Inflammatory macrophage treated with lipopolysaccharide for 4 hours (primary cell): ENCODE data around the gene FN3K.
"Not testable (repeated sequence)": the region's sequence is repeated elsewhere in the genome, so short reads cannot be mapped to it uniquely, and the experiment has no call there.

Source experiments
- DNase-seq: peaks from one replicate; pipeline ENCODE4 v3.0.0-alpha.2; 2020

Gene FN3K

DNA sequence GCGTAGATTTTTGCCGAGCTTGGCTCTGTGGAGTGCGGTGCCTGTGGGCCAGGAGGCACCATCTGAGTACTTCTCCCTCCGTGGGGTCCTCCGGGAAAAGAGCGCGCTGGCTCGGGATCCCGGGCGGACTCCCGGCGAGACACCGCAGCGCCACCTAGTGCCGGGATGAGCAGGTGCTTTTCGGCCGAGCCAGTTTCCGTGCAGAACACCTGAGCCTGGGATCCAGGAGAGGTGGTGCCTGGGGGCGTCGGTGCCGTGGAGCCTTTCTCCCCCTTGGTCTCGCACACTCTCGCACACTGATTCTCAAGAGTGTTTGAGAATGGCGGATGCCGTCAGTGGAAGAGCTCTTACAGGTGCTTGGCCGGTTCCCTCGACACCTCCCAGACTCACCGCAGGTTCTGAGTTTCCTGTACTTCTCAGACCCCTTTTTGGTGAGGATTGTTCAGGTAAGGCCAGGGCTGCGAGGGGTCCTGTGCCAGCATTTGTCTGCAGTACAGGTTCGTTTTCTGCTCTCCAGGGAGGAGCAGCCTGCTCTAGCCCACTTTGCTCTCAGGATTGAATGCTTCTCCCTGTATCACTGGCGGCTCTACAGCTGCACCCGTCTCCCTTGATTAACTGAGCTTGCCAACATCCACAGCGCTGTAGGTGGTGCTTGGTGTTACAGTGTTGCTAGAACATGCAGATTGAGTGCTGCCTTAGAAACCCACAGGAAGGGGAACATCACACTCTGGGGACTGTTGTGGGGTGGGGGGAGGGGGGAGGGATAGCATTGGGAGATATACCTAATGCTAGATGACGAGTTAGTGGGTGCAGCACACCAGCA lies 39.8 kb downstream of the FN3K start:
- peak; percentile 23 for DNase-seq

- DNase-seq, result no peak
These were observed 41.0 kb downstream of the FN3K start for GRCh38 chr17:82776454-82776853.

- not testable (repeated sequence) for DNase-seq
These were observed 42.5 kb downstream of the FN3K start for GRCh38 chr17:82777778-82778375.

DNA sequence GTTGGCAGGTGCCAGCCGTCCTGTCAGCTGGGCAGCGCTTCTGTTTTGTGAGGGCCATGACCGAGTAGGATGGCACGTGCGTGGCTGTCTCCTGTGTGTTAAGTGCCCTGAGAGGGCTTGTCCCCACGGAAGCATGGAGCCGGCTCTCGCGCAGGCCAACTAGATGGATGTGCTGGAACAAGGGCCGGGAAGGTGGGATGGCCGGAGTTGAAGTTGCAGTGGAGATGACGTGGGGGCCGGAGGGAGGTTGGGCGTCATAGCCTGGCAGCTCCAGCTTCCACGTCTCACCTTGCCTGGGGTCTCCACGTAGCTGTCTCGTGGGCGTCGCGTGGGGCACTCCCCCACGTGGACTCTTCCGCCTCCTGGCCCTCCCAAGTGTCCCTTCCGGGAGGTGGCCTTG lies 44.1 kb downstream of the FN3K start:
- no peak for DNase-seq

DNA sequence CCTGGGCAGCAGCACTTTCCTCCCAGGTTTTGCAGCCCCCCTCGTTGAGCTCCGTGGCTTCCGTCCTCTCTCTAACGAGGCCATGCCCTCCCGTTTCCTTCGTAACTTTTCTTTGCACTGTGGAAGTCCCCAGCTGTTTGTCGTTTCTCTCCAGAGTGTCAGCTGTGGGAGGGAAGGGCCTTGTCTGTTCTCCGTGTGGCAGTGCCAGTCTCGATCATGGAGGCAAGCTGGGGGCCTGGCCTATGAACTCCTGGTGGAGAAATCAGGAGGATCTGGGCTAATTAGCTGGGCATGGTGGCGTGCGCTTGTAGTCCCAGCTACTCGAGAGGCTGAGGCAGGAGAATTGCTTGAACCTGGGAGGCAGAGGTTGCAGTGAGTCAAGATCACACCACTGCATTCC lies 44.8 kb downstream of the FN3K start:
- DNase-seq, result no peak

GRCh38 chr17:82780971-82781893 lies 45.8 kb downstream of the FN3K start:
- DNase-seq, result no peak

GRCh38 chr17:82781894-82782274 lies 46.5 kb downstream of the FN3K start:
- DNase-seq, result peak; percentile 79

GRCh38 chr17:82782657-82783207 lies 47.3 kb downstream of the FN3K start:
- no peak for DNase-seq

DNA sequence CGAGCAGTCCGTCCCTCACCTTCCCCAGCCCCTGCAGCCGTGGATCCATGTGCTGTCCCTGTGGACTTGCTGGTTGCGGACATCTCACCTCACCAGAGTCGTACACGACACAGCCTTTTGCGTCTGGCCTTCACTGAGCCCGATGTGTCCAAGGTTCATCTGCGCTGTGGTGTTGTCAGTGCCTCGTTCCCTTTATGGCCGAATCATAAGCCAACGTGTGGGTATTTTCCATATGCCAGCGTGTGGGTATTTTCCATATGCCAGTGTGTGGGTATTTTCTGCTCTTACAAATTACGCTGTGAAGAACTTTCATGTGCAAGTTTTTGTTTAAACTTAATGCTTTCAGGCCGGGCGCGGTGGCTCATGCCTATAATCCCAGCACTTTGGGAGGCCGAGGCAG lies 48.1 kb downstream of the FN3K start:
- DNase-seq, result no peak

- not testable (repeated sequence) for DNase-seq
These were observed 50.2 kb downstream of the FN3K start for GRCh38 chr17:82785581-82785980.

DNA sequence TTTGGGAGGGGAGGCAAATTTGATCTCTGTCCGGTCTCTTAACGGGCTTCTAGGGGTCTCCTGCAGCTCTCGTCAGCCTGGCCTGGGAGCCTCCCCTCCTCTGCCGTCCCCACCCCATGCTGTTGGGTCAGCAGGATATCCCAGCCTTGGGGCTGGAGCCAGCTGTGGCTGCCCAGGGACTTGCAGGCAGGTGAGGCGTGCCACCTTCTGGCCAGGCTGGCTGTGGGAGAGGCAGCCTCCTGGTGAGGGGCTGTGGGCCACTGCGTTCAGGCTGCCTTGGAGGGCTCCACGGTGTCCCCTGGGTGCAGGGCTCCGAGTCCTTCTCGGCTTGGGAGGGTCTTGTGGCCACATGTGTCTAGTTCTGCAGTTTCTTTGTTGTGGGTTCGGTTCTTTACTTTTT lies 51.0 kb downstream of the FN3K start:
- no peak for DNase-seq

- no peak for DNase-seq
These were observed 51.9 kb downstream of the FN3K start for GRCh38 chr17:82787081-82787848.

GRCh38 chr17:82788206-82789001 lies 53.0 kb downstream of the FN3K start:
- DNase-seq, result no peak

DNA sequence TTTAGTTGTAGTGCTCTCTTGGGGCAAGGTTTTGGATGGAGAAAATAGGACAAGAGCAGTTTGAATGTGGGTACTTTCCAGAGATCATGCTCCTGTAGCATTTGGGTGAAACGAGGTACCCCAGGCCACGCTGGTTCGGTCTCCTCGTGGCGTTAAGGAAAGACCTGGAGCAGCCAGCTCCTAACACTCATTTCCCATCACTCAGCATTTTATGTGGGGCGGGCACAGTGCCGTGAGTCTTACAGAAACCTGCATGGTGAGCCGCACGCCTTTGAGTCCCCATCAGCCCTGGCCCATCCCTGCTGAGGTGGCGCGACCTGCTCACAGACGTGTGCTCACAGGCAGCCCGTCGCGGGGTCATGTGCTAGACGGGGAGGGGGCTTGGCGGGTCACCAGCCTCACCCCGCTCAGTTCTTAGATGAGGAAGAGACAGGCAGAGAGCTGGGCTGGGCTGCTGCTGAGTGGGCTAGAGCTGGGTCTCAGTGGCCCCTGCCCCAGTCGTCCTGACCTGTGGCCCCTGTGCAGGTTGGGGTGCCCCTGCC lies 53.7 kb downstream of the FN3K start:
- no peak for DNase-seq

DNA sequence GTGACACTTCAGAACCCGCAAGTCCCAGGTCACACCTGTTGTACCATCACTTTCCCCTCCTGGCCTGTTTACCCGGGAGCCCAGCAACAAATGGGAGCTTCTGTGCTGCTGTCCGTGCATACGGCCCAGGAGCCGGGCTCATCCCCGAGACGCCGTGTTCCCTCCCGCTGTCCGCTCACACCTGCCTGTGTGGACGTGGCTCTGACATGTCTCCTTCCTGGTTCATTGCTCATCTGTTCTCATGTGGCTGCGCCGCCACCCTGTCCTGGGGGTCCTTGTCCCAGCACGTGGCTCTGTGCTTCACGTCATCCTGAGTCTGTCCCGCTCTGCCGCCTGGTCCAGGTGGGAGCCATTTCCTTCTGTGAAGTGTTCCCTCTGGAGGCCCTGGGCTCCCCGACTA lies 54.4 kb downstream of the FN3K start:
- DNase-seq, result no peak

- DNase-seq, result no peak
These were observed 55.0 kb downstream of the FN3K start for GRCh38 chr17:82790391-82790790.

- no peak for DNase-seq
These were observed 56.1 kb downstream of the FN3K start for GRCh38 chr17:82791532-82791931.

GRCh38 chr17:82793974-82794630 lies 58.7 kb downstream of the FN3K start:
- no peak for DNase-seq

GRCh38 chr17:82794781-82795482 lies 59.5 kb downstream of the FN3K start:
- DNase-seq, result no peak

DNA sequence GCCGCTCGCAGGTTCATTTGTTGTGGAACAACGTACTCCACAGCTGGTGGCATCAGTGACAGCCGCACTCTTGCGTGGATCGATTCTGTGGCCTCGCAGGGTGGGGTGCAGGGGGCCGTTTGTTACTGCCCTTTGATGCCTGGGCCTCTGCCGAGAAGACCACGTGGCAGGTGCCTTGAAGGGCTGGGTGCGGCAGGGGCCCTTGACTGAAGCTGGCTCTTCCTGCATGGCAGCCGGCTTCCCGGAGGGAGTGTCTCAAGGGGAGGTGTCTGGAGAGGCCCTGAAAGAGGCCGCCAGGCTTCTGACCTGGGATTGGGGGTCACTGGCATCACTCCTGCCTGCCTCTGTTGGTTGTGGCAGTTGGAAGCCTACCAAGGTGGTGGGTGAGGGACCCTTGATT lies 60.2 kb downstream of the FN3K start:
- DNase-seq, result no peak
